K562 (cell line): ENCODE data around the gene ELF3. TPM values are rescaled to one million over a fixed set of nuclear protein-coding genes. Genes with fewer than 3 reads are reported as not detected.

ENCODE experiments used
- ARID1B ChIP-seq: fragments of 450-650 bp; IDR thresholded peaks from 2 replicates; pipeline ENCODE4 v1.6.1; 2016; ENCODE audit warnings: antibody characterized with exemption, mild to moderate bottlenecking, inconsistent platforms
- CCAR2 ChIP-seq: fragments of 200-400 bp; formaldehyde crosslinking; IDR thresholded peaks from 2 replicates; pipeline ENCODE4 v1.6.1; 2017; ENCODE audit warnings: mild to moderate bottlenecking, low read depth, low read length
- CHD4 ChIP-seq: fragments of 200-600 bp; sonication (generic); IDR thresholded peaks from 3 replicates; pipeline ENCODE4 v1.6.1; 2012; ENCODE audit warnings: low read depth, mild to moderate bottlenecking, mixed read lengths, low read length, inconsistent platforms; ENCODE audit not compliant: insufficient read depth, insufficient replicate concordance, poor library complexity, severe bottlenecking
- FOSL1 ChIP-seq: fragments of 200-800 bp; sonication (Bioruptor generic); conservative IDR thresholded peaks from 2 replicates; pipeline ENCODE4 v1.6.1; 2016; ENCODE audit warnings: missing genetic modification characterization, missing compliant biosample characterization
- HDAC3 ChIP-seq: fragments of 450-650 bp; IDR thresholded peaks from 2 replicates; pipeline ENCODE4 v1.6.1; 2018; ENCODE audit warnings: borderline replicate concordance, mild to moderate bottlenecking, moderate library complexity; ENCODE audit not compliant: partially characterized antibody
- NCOA6 ChIP-seq: fragments of 450-650 bp; IDR thresholded peaks from 2 replicates; pipeline ENCODE4 v1.6.1; 2017; ENCODE audit warnings: mild to moderate bottlenecking
- NONO ChIP-seq, 2 experiments: fragments of 200-400 bp in 1 of 2; fragments of 450-650 bp in 1 of 2; formaldehyde crosslinking in 1 of 2; IDR thresholded peaks; 2 replicates each; pipeline ENCODE4 v1.6.1; 2017; ENCODE audit warnings: low read depth in 2 of 2, mild to moderate bottlenecking in 2 of 2, moderate library complexity in 2 of 2, low read length in 1 of 2
- POLR2A ChIP-seq: fragments of 450-650 bp; conservative IDR thresholded peaks from 2 replicates; pipeline ENCODE4 v1.6.1; 2016
- polyA plus RNA-seq, 8 experiments: library from polyadenylated mRNA; depleted of rRNA in 4 of 8; stranded (reverse) in 5 of 8; unstranded in 3 of 8; fragments of >200 nt; fragmentation: Nextera tagmentation in 2 of 8; fragmentation: Illumina TruSeq in 1 of 8; extraction: Ambion mirVana in 2 of 8; extraction: Trizol in 1 of 8; gene quantifications; 2 replicates each; pipeline versions ENCODE4 v1.2.1 to v1.2.3, GENCODE V29; 2011 to 2014; ENCODE audit warnings: inconsistent platforms in 1 of 8, missing spikeins in 1 of 8
- total RNA-seq, 7 experiments: library from RNA; depleted of rRNA in 6 of 7; stranded (reverse); fragments of >200 nt in 6 of 7; fragmentation: Illumina TruSeq in 2 of 7; extraction: Trizol in 2 of 7; gene quantifications; 2 replicates each; pipeline versions ENCODE4 v1.2.1 to v1.2.3, GENCODE V29; 2011 to 2021; ENCODE audit warnings: low replicate concordance in 1 of 7
- TF ChIP-seq, protein P1 (sequence below): fragments of 200-600 bp; sonication (generic); IDR thresholded peaks from one replicate; pipeline ENCODE4 v1.6.1; 2012; ENCODE audit warnings: mild to moderate bottlenecking, low read depth, low read length, inconsistent platforms
- TF ChIP-seq, protein P2 (sequence below): fragments of 450-650 bp; IDR thresholded peaks from 2 replicates; pipeline ENCODE4 v1.7.0; 2016; ENCODE audit warnings: borderline replicate concordance
- TF ChIP-seq, protein P3 (sequence below), 2 experiments: fragments of 200-800 bp in 1 of 2; sonication (Bioruptor generic) in 1 of 2; sonication (generic) in 1 of 2; formaldehyde crosslinking in 1 of 2; IDR thresholded peaks in 1 of 2; conservative IDR thresholded peaks in 1 of 2; 2 replicates each; pipeline versions ENCODE4 v1.5.0 to v1.6.1; 2016 to 2020; ENCODE audit warnings: missing compliant biosample characterization in 1 of 2, missing genetic modification characterization in 1 of 2, missing genetic modification reagents in 1 of 2

ELF3 gene
- total and polyA plus RNA-seq, 9 of the 15 experiments (the other 6 are each of a cell fraction or from before 2014, with no cell fraction given): 0.03 to 1.2 (median 0.07) TPM; not detected in 4

DNA sequence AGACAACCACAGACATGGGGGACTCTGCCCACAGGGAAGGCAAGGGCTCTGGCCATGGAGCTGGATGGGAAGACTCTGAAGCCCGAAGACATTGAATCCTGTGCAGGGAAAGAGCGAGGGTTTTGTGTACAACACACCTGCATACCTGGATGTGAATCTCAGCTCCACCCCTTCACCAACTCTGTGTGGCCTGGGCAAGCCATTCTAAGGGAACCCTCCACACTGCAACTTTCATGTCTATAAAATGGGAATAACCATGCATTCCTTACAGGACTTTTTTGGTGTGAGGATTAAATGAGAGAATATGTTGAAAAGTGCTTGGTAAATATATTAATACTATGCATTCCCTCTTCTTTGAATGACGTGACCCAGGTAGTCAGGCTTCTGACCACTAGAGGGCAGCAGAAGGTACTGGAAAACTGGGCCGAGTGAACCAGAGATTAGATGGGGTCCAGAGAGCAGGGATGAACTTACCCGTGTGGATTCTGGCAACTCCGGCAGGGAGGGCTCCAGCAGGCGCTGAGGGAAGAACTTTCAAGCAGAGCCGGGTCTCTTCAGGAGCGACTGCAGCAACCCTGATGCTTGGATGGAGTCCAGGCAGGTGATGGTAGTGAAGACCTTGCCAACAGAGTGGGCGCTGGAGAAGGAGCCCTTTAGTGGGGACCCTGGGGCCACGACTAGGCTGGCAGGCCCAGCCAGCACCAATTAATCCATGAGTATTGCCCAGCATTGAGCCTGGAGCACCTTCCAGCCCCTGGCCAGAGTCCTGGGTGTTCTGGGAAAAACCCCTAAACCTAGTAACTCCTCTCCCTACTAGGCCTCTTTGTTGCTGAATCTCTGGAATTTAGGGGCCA, 834 bp upstream of the ELF3 start (continued):
- TF ChIP-seq, protein P1, sequence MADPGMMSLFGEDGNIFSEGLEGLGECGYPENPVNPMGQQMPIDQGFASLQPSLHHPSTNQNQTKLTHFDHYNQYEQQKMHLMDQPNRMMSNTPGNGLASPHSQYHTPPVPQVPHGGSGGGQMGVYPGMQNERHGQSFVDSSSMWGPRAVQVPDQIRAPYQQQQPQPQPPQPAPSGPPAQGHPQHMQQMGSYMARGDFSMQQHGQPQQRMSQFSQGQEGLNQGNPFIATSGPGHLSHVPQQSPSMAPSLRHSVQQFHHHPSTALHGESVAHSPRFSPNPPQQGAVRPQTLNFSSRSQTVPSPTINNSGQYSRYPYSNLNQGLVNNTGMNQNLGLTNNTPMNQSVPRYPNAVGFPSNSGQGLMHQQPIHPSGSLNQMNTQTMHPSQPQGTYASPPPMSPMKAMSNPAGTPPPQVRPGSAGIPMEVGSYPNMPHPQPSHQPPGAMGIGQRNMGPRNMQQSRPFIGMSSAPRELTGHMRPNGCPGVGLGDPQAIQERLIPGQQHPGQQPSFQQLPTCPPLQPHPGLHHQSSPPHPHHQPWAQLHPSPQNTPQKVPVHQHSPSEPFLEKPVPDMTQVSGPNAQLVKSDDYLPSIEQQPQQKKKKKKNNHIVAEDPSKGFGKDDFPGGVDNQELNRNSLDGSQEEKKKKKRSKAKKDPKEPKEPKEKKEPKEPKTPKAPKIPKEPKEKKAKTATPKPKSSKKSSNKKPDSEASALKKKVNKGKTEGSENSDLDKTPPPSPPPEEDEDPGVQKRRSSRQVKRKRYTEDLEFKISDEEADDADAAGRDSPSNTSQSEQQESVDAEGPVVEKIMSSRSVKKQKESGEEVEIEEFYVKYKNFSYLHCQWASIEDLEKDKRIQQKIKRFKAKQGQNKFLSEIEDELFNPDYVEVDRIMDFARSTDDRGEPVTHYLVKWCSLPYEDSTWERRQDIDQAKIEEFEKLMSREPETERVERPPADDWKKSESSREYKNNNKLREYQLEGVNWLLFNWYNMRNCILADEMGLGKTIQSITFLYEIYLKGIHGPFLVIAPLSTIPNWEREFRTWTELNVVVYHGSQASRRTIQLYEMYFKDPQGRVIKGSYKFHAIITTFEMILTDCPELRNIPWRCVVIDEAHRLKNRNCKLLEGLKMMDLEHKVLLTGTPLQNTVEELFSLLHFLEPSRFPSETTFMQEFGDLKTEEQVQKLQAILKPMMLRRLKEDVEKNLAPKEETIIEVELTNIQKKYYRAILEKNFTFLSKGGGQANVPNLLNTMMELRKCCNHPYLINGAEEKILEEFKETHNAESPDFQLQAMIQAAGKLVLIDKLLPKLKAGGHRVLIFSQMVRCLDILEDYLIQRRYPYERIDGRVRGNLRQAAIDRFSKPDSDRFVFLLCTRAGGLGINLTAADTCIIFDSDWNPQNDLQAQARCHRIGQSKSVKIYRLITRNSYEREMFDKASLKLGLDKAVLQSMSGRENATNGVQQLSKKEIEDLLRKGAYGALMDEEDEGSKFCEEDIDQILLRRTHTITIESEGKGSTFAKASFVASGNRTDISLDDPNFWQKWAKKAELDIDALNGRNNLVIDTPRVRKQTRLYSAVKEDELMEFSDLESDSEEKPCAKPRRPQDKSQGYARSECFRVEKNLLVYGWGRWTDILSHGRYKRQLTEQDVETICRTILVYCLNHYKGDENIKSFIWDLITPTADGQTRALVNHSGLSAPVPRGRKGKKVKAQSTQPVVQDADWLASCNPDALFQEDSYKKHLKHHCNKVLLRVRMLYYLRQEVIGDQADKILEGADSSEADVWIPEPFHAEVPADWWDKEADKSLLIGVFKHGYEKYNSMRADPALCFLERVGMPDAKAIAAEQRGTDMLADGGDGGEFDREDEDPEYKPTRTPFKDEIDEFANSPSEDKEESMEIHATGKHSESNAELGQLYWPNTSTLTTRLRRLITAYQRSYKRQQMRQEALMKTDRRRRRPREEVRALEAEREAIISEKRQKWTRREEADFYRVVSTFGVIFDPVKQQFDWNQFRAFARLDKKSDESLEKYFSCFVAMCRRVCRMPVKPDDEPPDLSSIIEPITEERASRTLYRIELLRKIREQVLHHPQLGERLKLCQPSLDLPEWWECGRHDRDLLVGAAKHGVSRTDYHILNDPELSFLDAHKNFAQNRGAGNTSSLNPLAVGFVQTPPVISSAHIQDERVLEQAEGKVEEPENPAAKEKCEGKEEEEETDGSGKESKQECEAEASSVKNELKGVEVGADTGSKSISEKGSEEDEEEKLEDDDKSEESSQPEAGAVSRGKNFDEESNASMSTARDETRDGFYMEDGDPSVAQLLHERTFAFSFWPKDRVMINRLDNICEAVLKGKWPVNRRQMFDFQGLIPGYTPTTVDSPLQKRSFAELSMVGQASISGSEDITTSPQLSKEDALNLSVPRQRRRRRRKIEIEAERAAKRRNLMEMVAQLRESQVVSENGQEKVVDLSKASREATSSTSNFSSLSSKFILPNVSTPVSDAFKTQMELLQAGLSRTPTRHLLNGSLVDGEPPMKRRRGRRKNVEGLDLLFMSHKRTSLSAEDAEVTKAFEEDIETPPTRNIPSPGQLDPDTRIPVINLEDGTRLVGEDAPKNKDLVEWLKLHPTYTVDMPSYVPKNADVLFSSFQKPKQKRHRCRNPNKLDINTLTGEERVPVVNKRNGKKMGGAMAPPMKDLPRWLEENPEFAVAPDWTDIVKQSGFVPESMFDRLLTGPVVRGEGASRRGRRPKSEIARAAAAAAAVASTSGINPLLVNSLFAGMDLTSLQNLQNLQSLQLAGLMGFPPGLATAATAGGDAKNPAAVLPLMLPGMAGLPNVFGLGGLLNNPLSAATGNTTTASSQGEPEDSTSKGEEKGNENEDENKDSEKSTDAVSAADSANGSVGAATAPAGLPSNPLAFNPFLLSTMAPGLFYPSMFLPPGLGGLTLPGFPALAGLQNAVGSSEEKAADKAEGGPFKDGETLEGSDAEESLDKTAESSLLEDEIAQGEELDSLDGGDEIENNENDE: no peak
- TF ChIP-seq NCOA6 (no peak), FOSL1 (tag) (no peak), CCAR2 (no peak), NONO (IDR thresholded peaks at IDR 0.05; ENCODE audit: low read depth in 2 of 2, low read length in 1 of 2) (no peak), POLR2A (no peak), ARID1B (no peak), HDAC3 (no peak), CHD4 (no peak)
- TF ChIP-seq, protein P2, sequence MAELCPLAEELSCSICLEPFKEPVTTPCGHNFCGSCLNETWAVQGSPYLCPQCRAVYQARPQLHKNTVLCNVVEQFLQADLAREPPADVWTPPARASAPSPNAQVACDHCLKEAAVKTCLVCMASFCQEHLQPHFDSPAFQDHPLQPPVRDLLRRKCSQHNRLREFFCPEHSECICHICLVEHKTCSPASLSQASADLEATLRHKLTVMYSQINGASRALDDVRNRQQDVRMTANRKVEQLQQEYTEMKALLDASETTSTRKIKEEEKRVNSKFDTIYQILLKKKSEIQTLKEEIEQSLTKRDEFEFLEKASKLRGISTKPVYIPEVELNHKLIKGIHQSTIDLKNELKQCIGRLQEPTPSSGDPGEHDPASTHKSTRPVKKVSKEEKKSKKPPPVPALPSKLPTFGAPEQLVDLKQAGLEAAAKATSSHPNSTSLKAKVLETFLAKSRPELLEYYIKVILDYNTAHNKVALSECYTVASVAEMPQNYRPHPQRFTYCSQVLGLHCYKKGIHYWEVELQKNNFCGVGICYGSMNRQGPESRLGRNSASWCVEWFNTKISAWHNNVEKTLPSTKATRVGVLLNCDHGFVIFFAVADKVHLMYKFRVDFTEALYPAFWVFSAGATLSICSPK: no peak
- TF ChIP-seq, protein P3, sequence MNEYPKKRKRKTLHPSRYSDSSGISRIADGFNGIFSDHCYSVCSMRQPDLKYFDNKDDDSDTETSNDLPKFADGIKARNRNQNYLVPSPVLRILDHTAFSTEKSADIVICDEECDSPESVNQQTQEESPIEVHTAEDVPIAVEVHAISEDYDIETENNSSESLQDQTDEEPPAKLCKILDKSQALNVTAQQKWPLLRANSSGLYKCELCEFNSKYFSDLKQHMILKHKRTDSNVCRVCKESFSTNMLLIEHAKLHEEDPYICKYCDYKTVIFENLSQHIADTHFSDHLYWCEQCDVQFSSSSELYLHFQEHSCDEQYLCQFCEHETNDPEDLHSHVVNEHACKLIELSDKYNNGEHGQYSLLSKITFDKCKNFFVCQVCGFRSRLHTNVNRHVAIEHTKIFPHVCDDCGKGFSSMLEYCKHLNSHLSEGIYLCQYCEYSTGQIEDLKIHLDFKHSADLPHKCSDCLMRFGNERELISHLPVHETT (CRISPR knock-in tag; conservative IDR thresholded peaks at IDR 0.05 in 1 of 2, IDR thresholded peaks at IDR 0.05 in 1 of 2): no peak
